Keratinocyte (primary cell): ENCODE measurements around the gene FBXO41.

Experiments used
- CTCF ChIP-seq, 3 experiments: IDR thresholded peaks in 1 of 3; conservative IDR thresholded peaks in 1 of 3; optimal IDR thresholded peaks in 1 of 3; 2 replicates in 2 of 3; 3 replicates in 1 of 3; pipeline versions ENCODE3 to v1.5.1; 2011; ENCODE audit warnings: low read length in 3 of 3, mild to moderate bottlenecking in 3 of 3, moderate library complexity in 2 of 3, control low read depth in 1 of 3, inconsistent platforms in 1 of 3; ENCODE audit not compliant: insufficient read depth in 2 of 3; ENCODE audit errors: extremely low read depth in 1 of 3
- EZH2 ChIP-seq: IDR thresholded peaks from one replicate; pipeline ENCODE4 v1.6.1; 2012; ENCODE audit warnings: inconsistent platforms, mild to moderate bottlenecking, low read length, moderate library complexity

DNA sequence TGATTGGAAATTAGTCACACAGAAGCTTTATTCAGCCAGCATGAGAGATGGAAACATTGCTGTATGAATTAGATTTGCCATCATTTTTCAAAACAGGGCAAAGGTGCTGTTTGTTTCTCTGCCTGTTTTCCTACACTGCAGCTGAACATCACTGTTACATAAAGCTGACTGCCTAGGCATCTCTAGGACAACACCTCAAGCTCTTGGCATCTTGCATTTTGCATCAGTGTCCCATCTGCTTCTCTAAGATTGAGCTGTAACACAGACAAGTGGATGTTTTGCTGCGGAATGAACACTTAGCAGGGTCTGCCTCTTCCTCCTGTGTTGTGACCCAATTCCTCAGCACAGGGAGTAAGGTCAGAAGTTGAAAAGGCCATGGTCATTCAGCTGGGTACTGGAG, 45.3 kb downstream of the FBXO41 start:
- no peak for TF ChIP-seq CTCF (optimal IDR thresholded peaks at IDR 0.05 in 1 of 3, IDR thresholded peaks at IDR 0.05 in 1 of 3, conservative IDR thresholded peaks at IDR 0.05 in 1 of 3; ENCODE audit: extremely low read depth in 1 of 3, insufficient read depth in 2 of 3, low read length in 3 of 3)
- TF ChIP-seq EZH2, result no peak
